ENCODE data around the gene ZWINT. TPM values are rescaled to one million over a fixed set of nuclear protein-coding genes. Genes with fewer than 3 reads are reported as not detected.

ZWINT gene
- total and polyA plus RNA-seq, 2 of the 13 experiments (the other 11 are each of a cell fraction or from before 2014, with no cell fraction given), result 27.3 to 121 TPM

- TF ChIP-seq DZIP1 (CRISPR knock-in tag; IDR thresholded peaks at IDR 0.05) (no peak), NFATC3 (CRISPR knock-in tag; IDR thresholded peaks at IDR 0.05) (no peak), ATF2 (CRISPR knock-in tag; IDR thresholded peaks at IDR 0.05) (no peak), HDAC2 (CRISPR knock-in tag; IDR thresholded peaks at IDR 0.05) (no peak), ZBTB14 (CRISPR knock-in tag; IDR thresholded peaks at IDR 0.05) (no peak)
Measured at GRCh38 chr10:56360583-56360966, 484 bp downstream of the ZWINT start (continued).

- WGBS (ENCODE audit: low lambda C conversion rate), result 100% methylated on average over 4 of the region's 4 CpGs
- Histone ChIP-seq H2AFZ (ENCODE audit: low read length) (no peak overlapping the region), H3K4me3 (replicated peaks in 1 of 3; ENCODE audit: insufficient read depth in 1 of 3, low read depth in 2 of 3, low read length in 3 of 3) (peak overlapping the region; percentile 58 to 87 (median 81)), H3K27me3 (ENCODE audit: control insufficient read depth in 1 of 2, insufficient read depth in 2 of 2, low read length in 2 of 2) (no peaks in the 10 kb centered on the region; a peak in 1 of 5 replicates), H3K27ac (ENCODE audit: extremely low read length, insufficient read depth, low read length) (no peak overlapping the region), H3K9ac (ENCODE audit: insufficient read depth, low read depth, low read length) (peak overlapping the region; percentile 74), H3K9me3 (ENCODE audit: low read length) (no peaks in the 10 kb centered on the region), H3K4me1 (ENCODE audit: insufficient read depth, low read length) (peaks cover 27% of the 10 kb centered on the region), H4K20me1 (ENCODE audit: insufficient read depth, low read length) (no peaks in the 10 kb centered on the region), H3K36me3 (replicated peaks in 1 of 2; ENCODE audit: control insufficient read depth in 1 of 2, insufficient read depth in 2 of 2, low read length in 2 of 2) (peaks cover 1 to 13% of the 10 kb centered on the region in 2 experiments; a peak in 1 of 5 replicates), H3K4me2 (ENCODE audit: low read depth, low read length) (peak overlapping the region; percentile 83), H3K79me2 (ENCODE audit: insufficient read depth, low read length) (peaks cover 13% of the 10 kb centered on the region)
- ChIA-PET POLR2A (no interaction called here), CTCF (ENCODE audit: low intra/inter-chr PET ratio, low total read pairs) (no interaction called here)
- no peak for FAIRE-seq
- ATAC-seq, result no peak
- TF ChIP-seq ATF1 (CRISPR knock-in tag; IDR thresholded peaks at IDR 0.05), result no peak
- TF ChIP-seq ISL2 (CRISPR knock-in tag; IDR thresholded peaks at IDR 0.05), result no peak
- in situ Hi-C loops (cut with HindIII; ENCODE audit: extremely low pct_ligation_motif_present, low pct_unique_long_range_greater_than_20kb), result no loop called here
- BruUV-seq (replicated peaks), result no TSS peak
- DNase-seq (ENCODE audit: low spot score), result no peak
- intact Hi-C loops (cut with micrococcal nuclease; ENCODE audit: unreplicated experiment), result no loop called here
Measured at GRCh38 chr10:56359837-56360236, 1.2 kb downstream of the ZWINT start.
